GM18508 (cell line): Measurements from ENCODE around the gene SAFB.

Experiments
- ATAC-seq: cut with Tn5 transposase; IDR thresholded peaks from one replicate; pipeline ENCODE4 v1.9.1; 2021; ENCODE audit warnings: moderate number of reproducible peaks; ENCODE audit not compliant: insufficient read depth, unreplicated experiment

The SAFB gene

GRCh38 chr19:5624741-5625278, 1.9 kb downstream of the SAFB start:
- no peak for ATAC-seq

- no peak for ATAC-seq
Measured at GRCh38 chr19:5625641-5626040, 2.8 kb downstream of the SAFB start.

- ATAC-seq = no peak
Measured at GRCh38 chr19:5627395-5627904, 4.6 kb downstream of the SAFB start.

- no peak for ATAC-seq
Measured at GRCh38 chr19:5628461-5628860, 5.6 kb downstream of the SAFB start.

- ATAC-seq = no peak
Measured at GRCh38 chr19:5628919-5629481, 6.1 kb downstream of the SAFB start.

GRCh38 chr19:5631567-5632240, 8.8 kb downstream of the SAFB start:
- no peak for ATAC-seq

GRCh38 chr19:5632241-5632612, 9.3 kb downstream of the SAFB start:
- no peak for ATAC-seq

GRCh38 chr19:5632657-5633056, 9.8 kb downstream of the SAFB start:
- no peak for ATAC-seq

- no peak for ATAC-seq
Measured at GRCh38 chr19:5635427-5635826, 12.5 kb downstream of the SAFB start.

GRCh38 chr19:5637971-5638370, 15.1 kb downstream of the SAFB start:
- ATAC-seq = no peak

GRCh38 chr19:5641171-5641570, 18.3 kb downstream of the SAFB start:
- ATAC-seq = no peak

- no peak for ATAC-seq
Measured at GRCh38 chr19:5642204-5642603, 19.3 kb downstream of the SAFB start.

GRCh38 chr19:5643060-5643459, 20.2 kb downstream of the SAFB start:
- ATAC-seq = no peak

GRCh38 chr19:5644037-5644436, 21.2 kb downstream of the SAFB start:
- ATAC-seq = no peak

- no peak for ATAC-seq
Measured at GRCh38 chr19:5645409-5645808, 22.5 kb downstream of the SAFB start.

GRCh38 chr19:5646703-5647102, 23.8 kb downstream of the SAFB start:
- ATAC-seq = no peak

GRCh38 chr19:5648464-5648863, 25.6 kb downstream of the SAFB start:
- ATAC-seq = no peak

GRCh38 chr19:5651361-5651760, 28.5 kb downstream of the SAFB start:
- no peak for ATAC-seq

GRCh38 chr19:5652261-5652660, 29.4 kb downstream of the SAFB start:
- ATAC-seq = no peak

- ATAC-seq = no peak
Measured at GRCh38 chr19:5654931-5655330, 32.0 kb downstream of the SAFB start.

- ATAC-seq = no peak
Measured at GRCh38 chr19:5655412-5655811, 32.5 kb downstream of the SAFB start.

- ATAC-seq = no peak
Measured at GRCh38 chr19:5661483-5661882, 38.6 kb downstream of the SAFB start.
